Body of pancreas (tissue), 4 donors: ENCODE data around the gene CD209.

Source experiments
- CTCF ChIP-seq, 7 experiments: fragments of 450-650 bp in 4 of 7; fragments of 200-600 bp in 3 of 7; sonication (generic) in 3 of 7; IDR thresholded peaks; one replicate each; pipeline ENCODE4 v1.5.1; 2016 to 2019; ENCODE audit warnings: antibody characterized with exemption in 7 of 7
- POLR2A ChIP-seq, 3 donors: fragments of 450-650 bp; IDR thresholded peaks; one replicate each; pipeline ENCODE4 v1.6.1; 2016; ENCODE audit warnings: antibody characterized with exemption in 3 of 3, mild to moderate bottlenecking in 2 of 3

DNA sequence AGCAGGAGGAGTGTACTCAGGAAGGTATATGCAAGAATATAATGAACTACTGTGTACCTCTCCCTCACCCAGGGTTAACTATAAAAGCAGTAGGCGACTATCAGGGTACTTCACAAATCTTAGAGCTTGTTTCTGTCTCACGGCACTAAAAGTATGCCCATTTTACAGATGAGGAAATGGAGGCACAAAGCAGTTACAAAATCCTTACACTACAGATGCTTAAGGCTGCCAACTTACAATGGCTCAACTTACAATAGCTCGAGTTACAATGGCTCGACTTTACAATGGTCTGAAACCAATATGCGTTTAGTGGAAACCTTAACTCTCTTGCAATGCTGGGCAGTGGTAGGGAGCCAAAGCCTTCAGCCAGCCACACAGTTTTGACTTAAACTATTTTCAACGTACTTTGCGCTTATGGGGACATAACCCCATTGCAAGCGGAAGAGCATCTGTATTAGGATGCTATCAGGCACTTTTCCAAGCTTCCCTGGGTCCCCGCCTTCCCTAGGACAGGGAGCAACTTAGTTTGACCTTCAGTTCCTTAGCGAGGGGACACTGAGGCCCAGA is 49.5 kb downstream of the CD209 start:
- TF ChIP-seq CTCF (IDR thresholded peaks at IDR 0.05) (no peak), POLR2A (IDR thresholded peaks at IDR 0.05) (no peak)
